HG02973 (cell line): Measurements from ENCODE around the gene CHST7.
"Not testable (repeated sequence)": the region's sequence is repeated elsewhere in the genome, so short reads cannot be mapped to it uniquely, and the experiment has no call there.

ENCODE experiments used
- ATAC-seq: cut with Tn5 transposase; IDR thresholded peaks from one replicate; pipeline ENCODE4 v1.9.1; 2021; ENCODE audit warnings: moderate library complexity; ENCODE audit not compliant: unreplicated experiment

CHST7 gene

GRCh38 chrX:46573331-46573891, at the start of gene CHST7:
TSS of gene CHST7 (plus strand) at chrX:46573765. CDS start at chrX:46573932, 167 bp downstream.
- peak; percentile 30 for ATAC-seq

- not testable (repeated sequence) for ATAC-seq
Measured at GRCh38 chrX:46528640-46529039, 44.9 kb upstream of the CHST7 start.

- ATAC-seq = not testable (repeated sequence)
Measured at GRCh38 chrX:46529740-46530403, 43.7 kb upstream of the CHST7 start.

- not testable (repeated sequence) for ATAC-seq
Measured at GRCh38 chrX:46530404-46530908, 43.1 kb upstream of the CHST7 start.

- no peak for ATAC-seq
Measured at GRCh38 chrX:46531442-46531841, 42.1 kb upstream of the CHST7 start.

GRCh38 chrX:46543441-46543840, 30.1 kb upstream of the CHST7 start:
- ATAC-seq = no peak

GRCh38 chrX:46544527-46544926, 29.0 kb upstream of the CHST7 start:
- ATAC-seq = not testable (repeated sequence)

GRCh38 chrX:46545111-46546005, 28.2 kb upstream of the CHST7 start, which contains the start of gene ZNF674:
TSS of gene ZNF674 (minus strand) at chrX:46545421. CDS start at chrX:46542087, 3,334 bp downstream.
- ATAC-seq = peak; percentile 89

- no peak for ATAC-seq
Measured at GRCh38 chrX:46547857-46548256, 25.7 kb upstream of the CHST7 start.

- ATAC-seq = no peak
Measured at GRCh38 chrX:46549914-46550313, 23.7 kb upstream of the CHST7 start.

GRCh38 chrX:46551494-46552128, 22.0 kb upstream of the CHST7 start:
- no peak for ATAC-seq

- no peak for ATAC-seq
Measured at GRCh38 chrX:46553935-46554334, 19.6 kb upstream of the CHST7 start.

- ATAC-seq = no peak
Measured at GRCh38 chrX:46554942-46555341, 18.6 kb upstream of the CHST7 start.

- ATAC-seq = no peak
Measured at GRCh38 chrX:46559062-46559461, 14.5 kb upstream of the CHST7 start.

GRCh38 chrX:46561824-46562657, 11.5 kb upstream of the CHST7 start:
- ATAC-seq = peak; percentile 97

- ATAC-seq = no peak
Measured at GRCh38 chrX:46567388-46567787, 6.2 kb upstream of the CHST7 start.

GRCh38 chrX:46569621-46570020, 3.9 kb upstream of the CHST7 start:
- no peak for ATAC-seq

- no peak for ATAC-seq
Measured at GRCh38 chrX:46571423-46572339, 1.9 kb upstream of the CHST7 start.

GRCh38 chrX:46572340-46572936, 1.1 kb upstream of the CHST7 start:
- ATAC-seq = peak; percentile 37
